Activated T-cell treated with anti-CD3 and anti-CD28 coated beads, Interleukin-2, amount 50 U/mL, for 4 hours (primary cell): ENCODE data around the gene EVX2. TPM values are rescaled to one million over a fixed set of nuclear protein-coding genes. Genes with fewer than 3 reads are reported as not detected.

Experiments
- ATAC-seq, 2 donors: fragments of 200-7000 bp; cut with Tn5 transposase; one replicate each; pipeline ENCODE4 v1.10.0; 2021
- DNase-seq: peaks from one replicate; pipeline ENCODE4 v3.0.0-alpha.2; 2020
- H3K27me3 Mint-ChIP-seq: one replicate; pipeline ENCODE4 v1.8.0; 2021; ENCODE audit warnings: low read depth, mixed read lengths
- H3K36me3 Mint-ChIP-seq: one replicate; pipeline ENCODE4 v1.8.0; 2022; ENCODE audit warnings: mixed read lengths; ENCODE audit not compliant: insufficient read depth
- H3K4me1 Mint-ChIP-seq: one replicate; pipeline ENCODE4 v1.8.0; 2021; ENCODE audit warnings: low read depth, mixed read lengths
- H3K4me3 Mint-ChIP-seq: one replicate; pipeline ENCODE4 v1.8.0; 2021; ENCODE audit warnings: mild to moderate bottlenecking, moderate library complexity, mixed read lengths
- H3K9me3 Mint-ChIP-seq: one replicate; pipeline ENCODE4 v1.8.0; 2021; ENCODE audit warnings: mixed read lengths
- total RNA-seq, 3 donors: library from RNA; stranded (reverse); gene quantifications; one replicate each; pipeline ENCODE4 v1.2.1, GENCODE V29; 2021

Gene EVX2
- total RNA-seq, 3 donors from 2014 or later: not detected

GRCh38 chr2:176105730-176106580, 22.2 kb upstream of the EVX2 start:
- ATAC-seq (peak; percentile 15 to 16), DNase-seq (no peak)
- peaks cover 14% of the 10 kb centered on the region for H3K4me1 Mint-ChIP-seq
- peaks cover 86% of the 10 kb centered on the region for H3K27me3 Mint-ChIP-seq
- no peaks in the 10 kb centered on the region for H3K36me3 Mint-ChIP-seq
- peak overlapping the region; percentile 34 for H3K4me3 Mint-ChIP-seq
- peaks cover 4% of the 10 kb centered on the region for H3K9me3 Mint-ChIP-seq

DNA sequence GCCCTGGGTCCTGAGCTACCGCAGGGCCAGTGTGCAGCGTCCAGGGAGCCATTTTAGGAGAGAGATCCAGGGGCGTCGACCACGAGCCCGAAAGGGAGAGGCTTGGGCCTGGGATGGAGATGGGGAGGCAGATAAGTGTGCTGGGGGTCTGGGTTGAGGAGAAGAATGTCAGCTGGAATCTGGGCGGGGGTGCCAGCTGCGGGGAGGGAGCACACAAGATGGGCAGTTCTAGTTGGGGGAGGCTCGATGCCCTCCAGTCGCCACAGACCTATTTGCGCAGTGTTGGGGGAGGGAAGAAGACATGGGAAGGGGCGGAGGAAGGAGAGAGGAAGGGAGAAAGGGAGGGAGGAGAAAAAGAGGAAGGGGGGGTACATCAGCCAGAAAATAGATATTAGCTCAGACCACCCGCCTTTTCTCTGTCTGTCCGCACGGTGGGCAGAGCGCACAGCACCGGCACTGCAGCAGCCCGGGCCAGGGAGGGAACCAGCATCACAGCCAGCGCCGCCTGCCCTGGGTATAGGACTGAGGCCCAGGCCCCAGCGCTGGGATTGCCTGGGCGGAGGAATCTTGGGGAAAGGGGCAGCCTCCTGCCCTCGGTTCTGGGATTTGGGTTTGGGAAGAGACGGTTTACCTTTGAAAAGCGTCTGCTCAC, 21.4 kb upstream of the EVX2 start:
- ATAC-seq (no peak), DNase-seq (no peak)
- Mint-ChIP-seq H3K4me3 (no peak overlapping the region), H3K36me3 (no peaks in the 10 kb centered on the region), H3K9me3 (peaks cover 4% of the 10 kb centered on the region), H3K4me1 (peaks cover 14% of the 10 kb centered on the region), H3K27me3 (peaks cover 86% of the 10 kb centered on the region)

- DNase-seq (no peak), ATAC-seq (no peak)
- Mint-ChIP-seq H3K9me3 (peaks cover 3% of the 10 kb centered on the region), H3K4me1 (peaks cover 14% of the 10 kb centered on the region), H3K4me3 (no peak overlapping the region), H3K27me3 (peaks cover 83% of the 10 kb centered on the region), H3K36me3 (no peaks in the 10 kb centered on the region)
These were observed 20.7 kb upstream of the EVX2 start for GRCh38 chr2:176104316-176105077.

DNA sequence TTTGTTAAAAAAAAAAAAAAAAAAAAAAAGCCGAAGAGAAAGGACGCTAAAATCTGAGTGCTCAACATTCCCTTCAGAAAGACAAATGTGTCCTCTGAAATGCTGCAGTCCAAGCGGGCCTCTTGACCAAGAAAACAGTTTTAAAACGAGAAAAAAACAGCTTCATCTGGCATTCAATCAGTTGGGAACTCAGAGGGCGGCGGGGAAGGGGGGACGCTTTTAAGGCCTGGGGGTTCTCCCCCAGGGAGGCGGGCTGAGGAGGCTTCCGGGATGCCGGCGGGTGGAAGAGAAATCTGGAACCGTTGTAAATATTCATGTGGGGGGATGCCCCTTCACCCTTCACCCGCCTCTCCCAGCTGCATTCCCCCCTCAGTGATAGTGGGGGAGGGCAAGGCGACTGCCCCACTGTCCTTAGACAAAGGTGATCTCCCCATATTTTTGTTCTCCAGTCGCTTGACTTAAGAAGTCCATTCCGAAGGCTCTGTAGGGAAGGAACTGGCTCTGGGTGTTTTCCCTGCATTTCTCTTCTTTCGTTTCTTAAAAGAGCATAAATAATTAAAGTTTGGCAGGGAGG, 20.1 kb upstream of the EVX2 start:
- Mint-ChIP-seq H3K36me3 (no peaks in the 10 kb centered on the region), H3K4me1 (peaks cover 14% of the 10 kb centered on the region), H3K9me3 (no peaks in the 10 kb centered on the region), H3K27me3 (peaks cover 83% of the 10 kb centered on the region), H3K4me3 (no peak overlapping the region)
- ATAC-seq (no peak), DNase-seq (no peak)

GRCh38 chr2:176103194-176103593, 19.4 kb upstream of the EVX2 start:
- Mint-ChIP-seq H3K4me1 (peaks cover 13% of the 10 kb centered on the region), H3K9me3 (no peaks in the 10 kb centered on the region)
- no peak for DNase-seq

GRCh38 chr2:176102309-176102866, 18.6 kb upstream of the EVX2 start:
- ATAC-seq (no peak), DNase-seq (no peak)
- H3K27me3 Mint-ChIP-seq: peaks cover 90% of the 10 kb centered on the region
- H3K9me3 Mint-ChIP-seq: no peaks in the 10 kb centered on the region
- H3K36me3 Mint-ChIP-seq: no peaks in the 10 kb centered on the region
- H3K4me1 Mint-ChIP-seq: peaks cover 18% of the 10 kb centered on the region
- H3K4me3 Mint-ChIP-seq: no peak overlapping the region

More at GRCh38 chr2:176103194-176103593, 19.4 kb upstream of the EVX2 start:
- H3K36me3 Mint-ChIP-seq: no peaks in the 10 kb centered on the region
- H3K4me3 Mint-ChIP-seq: no peak overlapping the region
- peaks cover 84% of the 10 kb centered on the region for H3K27me3 Mint-ChIP-seq
- no peak for ATAC-seq

GRCh38 chr2:176101842-176102241, 18.1 kb upstream of the EVX2 start:
- Mint-ChIP-seq H3K4me1 (peaks cover 20% of the 10 kb centered on the region), H3K27me3 (peaks cover 91% of the 10 kb centered on the region), H3K36me3 (no peaks in the 10 kb centered on the region), H3K9me3 (no peaks in the 10 kb centered on the region), H3K4me3 (no peak overlapping the region)
- DNase-seq (no peak), ATAC-seq (no peak)

DNA sequence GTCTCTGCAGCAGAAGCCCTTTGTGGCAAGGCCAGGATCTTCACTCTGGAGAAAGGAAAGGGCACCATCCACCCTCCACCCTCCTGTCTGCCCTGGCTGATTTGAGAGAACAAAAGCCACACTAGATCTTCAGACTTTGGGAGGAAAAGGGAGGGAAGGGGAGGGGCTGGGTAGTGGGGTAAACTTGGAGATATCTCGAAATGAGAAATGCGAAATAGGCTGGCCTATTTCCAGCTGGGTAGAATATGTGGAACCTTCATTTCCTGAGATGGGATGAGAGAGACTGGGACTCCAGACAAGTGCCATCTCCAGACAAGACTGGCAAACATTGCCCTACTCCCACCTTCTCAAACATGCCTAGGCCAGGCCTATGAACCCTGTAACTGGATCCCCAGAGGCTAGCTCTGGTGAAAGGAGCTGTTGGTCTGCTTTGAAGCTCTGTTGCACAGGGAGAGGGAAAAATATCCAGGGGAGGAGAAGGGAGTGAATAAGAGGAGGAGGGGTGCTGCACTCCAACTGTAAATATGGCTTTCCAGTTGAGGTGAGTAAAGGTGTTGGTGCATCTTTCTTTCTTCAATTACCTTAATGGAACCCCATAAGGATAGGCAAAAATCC, 17.6 kb upstream of the EVX2 start:
- Mint-ChIP-seq H3K27me3 (peaks cover 94% of the 10 kb centered on the region), H3K4me3 (no peak overlapping the region)
- ATAC-seq: no peak

DNA sequence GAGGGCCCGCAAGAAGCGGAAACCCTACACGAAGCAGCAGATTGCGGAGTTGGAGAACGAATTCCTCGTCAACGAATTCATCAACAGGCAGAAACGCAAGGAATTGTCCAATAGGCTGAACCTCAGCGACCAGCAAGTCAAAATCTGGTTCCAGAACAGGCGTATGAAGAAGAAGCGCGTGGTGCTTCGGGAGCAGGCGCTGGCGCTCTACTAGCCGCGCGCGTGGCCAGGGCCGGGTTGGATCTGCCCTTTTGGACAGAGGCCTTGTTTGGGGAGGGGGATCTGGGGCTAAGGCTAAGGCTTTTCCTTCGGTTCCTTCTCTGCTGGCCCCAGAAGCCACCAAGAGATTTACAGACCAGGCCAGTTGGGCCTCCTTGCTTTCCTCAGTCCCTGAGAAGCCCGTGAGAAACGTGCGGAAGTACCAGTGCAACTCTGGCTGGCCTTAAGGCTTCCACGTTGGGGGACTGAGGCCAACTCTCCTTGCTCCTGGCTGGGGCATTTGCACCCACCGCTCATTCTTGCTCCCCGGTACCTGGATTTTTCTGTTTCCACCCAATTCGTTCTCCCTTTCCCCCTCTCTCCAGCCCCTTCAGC, 16.9 kb upstream of the EVX2 start:
- H3K4me3 Mint-ChIP-seq: no peak overlapping the region
- no peaks in the 10 kb centered on the region for H3K9me3 Mint-ChIP-seq
- H3K27me3 Mint-ChIP-seq: peaks cover 93% of the 10 kb centered on the region
- no peak for DNase-seq
- H3K36me3 Mint-ChIP-seq: no peaks in the 10 kb centered on the region
- no peak for ATAC-seq
- peaks cover 19% of the 10 kb centered on the region for H3K4me1 Mint-ChIP-seq

More for the DNA sequence above, 17.6 kb upstream of the EVX2 start:
- Mint-ChIP-seq H3K9me3 (no peaks in the 10 kb centered on the region), H3K36me3 (no peaks in the 10 kb centered on the region), H3K4me1 (peaks cover 23% of the 10 kb centered on the region)
- DNase-seq: no peak

DNA sequence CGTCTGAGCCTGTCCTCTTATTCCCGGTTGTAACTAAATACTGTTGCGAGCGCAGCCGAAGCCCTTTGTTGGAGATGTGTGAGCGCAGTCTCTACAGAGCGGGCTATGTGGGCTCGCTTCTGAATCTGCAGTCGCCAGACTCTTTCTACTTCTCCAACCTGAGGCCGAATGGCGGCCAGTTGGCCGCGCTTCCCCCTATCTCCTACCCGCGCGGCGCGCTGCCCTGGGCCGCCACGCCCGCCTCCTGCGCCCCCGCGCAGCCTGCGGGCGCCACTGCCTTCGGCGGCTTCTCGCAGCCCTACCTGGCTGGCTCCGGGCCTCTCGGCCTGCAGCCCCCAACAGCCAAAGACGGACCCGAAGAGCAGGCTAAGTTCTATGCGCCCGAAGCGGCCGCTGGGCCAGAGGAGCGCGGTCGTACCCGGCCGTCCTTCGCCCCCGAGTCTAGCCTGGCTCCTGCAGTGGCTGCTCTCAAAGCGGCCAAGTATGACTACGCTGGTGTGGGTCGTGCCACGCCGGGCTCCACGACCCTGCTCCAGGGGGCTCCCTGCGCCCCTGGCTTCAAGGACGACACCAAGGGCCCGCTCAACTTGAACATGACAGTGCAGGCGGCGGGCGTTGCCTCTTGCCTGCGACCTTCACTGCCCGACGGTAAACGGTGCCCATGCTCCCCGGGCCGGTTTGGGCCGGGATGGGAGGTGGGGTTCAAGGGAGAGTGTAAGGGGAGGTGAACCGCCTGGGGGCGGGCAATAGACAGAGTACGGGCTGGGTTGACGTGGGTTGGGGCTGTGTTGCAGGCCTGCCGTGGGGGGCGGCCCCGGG, 16.2 kb upstream of the EVX2 start, which contains the start of gene HOXD12:
TSS of gene HOXD12 (plus strand) at position 68 of the 819 bp plus-strand sequence. CDS start at position 75, 7 bp downstream.
- Mint-ChIP-seq H3K27me3 (peaks cover 93% of the 10 kb centered on the region), H3K36me3 (no peaks in the 10 kb centered on the region), H3K4me3 (no peak within 1 kb of the TSS), H3K4me1 (peaks cover 17% of the 10 kb centered on the region), H3K9me3 (no peaks in the 10 kb centered on the region)
- no peak for ATAC-seq
- no peak for DNase-seq

- Mint-ChIP-seq H3K9me3 (no peaks in the 10 kb centered on the region), H3K4me3 (no peak overlapping the region), H3K27me3 (peaks cover 93% of the 10 kb centered on the region), H3K4me1 (peaks cover 17% of the 10 kb centered on the region), H3K36me3 (no peaks in the 10 kb centered on the region)
- ATAC-seq (no peak), DNase-seq (no peak)
These were observed 15.5 kb upstream of the EVX2 start for GRCh38 chr2:176099159-176099727.

- ATAC-seq: no peak
- DNase-seq: no peak
- H3K4me3 Mint-ChIP-seq: no peak overlapping the region
These were observed 14.8 kb upstream of the EVX2 start for GRCh38 chr2:176098366-176099158.

More at GRCh38 chr2:176098366-176099158, 14.8 kb upstream of the EVX2 start:
- Mint-ChIP-seq H3K27me3 (peaks cover 93% of the 10 kb centered on the region), H3K36me3 (no peaks in the 10 kb centered on the region), H3K4me1 (peaks cover 21% of the 10 kb centered on the region), H3K9me3 (peaks cover 4% of the 10 kb centered on the region)
